Fibroblast of pulmonary artery (primary cell): ENCODE data around the gene TMPRSS3.

Experiments
- DNase-seq: peaks from one replicate; pipeline ENCODE4 v3.0.0-alpha.2; 2010; ENCODE audit warnings: low read depth
- H3K4me3 ChIP-seq: replicated peaks from 2 replicates; pipeline ENCODE4 v1.5.1; 2011; ENCODE audit warnings: low read depth, mild to moderate bottlenecking, control low read depth, low read length, moderate library complexity
- TF ChIP-seq, protein P1 (sequence below): IDR thresholded peaks from 2 replicates; pipeline ENCODE4 v1.5.1; 2011; ENCODE audit warnings: mild to moderate bottlenecking, control low read depth, low read length, inconsistent platforms; ENCODE audit errors: missing control alignments

TMPRSS3 gene

GRCh38 chr21:42357307-42357706, 38.5 kb downstream of the TMPRSS3 start:
- no peak overlapping the region for H3K4me3 ChIP-seq
- DNase-seq: no peak
- TF ChIP-seq, protein P1, sequence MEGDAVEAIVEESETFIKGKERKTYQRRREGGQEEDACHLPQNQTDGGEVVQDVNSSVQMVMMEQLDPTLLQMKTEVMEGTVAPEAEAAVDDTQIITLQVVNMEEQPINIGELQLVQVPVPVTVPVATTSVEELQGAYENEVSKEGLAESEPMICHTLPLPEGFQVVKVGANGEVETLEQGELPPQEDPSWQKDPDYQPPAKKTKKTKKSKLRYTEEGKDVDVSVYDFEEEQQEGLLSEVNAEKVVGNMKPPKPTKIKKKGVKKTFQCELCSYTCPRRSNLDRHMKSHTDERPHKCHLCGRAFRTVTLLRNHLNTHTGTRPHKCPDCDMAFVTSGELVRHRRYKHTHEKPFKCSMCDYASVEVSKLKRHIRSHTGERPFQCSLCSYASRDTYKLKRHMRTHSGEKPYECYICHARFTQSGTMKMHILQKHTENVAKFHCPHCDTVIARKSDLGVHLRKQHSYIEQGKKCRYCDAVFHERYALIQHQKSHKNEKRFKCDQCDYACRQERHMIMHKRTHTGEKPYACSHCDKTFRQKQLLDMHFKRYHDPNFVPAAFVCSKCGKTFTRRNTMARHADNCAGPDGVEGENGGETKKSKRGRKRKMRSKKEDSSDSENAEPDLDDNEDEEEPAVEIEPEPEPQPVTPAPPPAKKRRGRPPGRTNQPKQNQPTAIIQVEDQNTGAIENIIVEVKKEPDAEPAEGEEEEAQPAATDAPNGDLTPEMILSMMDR: no peak

- DNase-seq: no peak
- TF ChIP-seq, protein P1: no peak
- H3K4me3 ChIP-seq: no peak overlapping the region
Measured at GRCh38 chr21:42356650-42357049, 39.2 kb downstream of the TMPRSS3 start.

DNA sequence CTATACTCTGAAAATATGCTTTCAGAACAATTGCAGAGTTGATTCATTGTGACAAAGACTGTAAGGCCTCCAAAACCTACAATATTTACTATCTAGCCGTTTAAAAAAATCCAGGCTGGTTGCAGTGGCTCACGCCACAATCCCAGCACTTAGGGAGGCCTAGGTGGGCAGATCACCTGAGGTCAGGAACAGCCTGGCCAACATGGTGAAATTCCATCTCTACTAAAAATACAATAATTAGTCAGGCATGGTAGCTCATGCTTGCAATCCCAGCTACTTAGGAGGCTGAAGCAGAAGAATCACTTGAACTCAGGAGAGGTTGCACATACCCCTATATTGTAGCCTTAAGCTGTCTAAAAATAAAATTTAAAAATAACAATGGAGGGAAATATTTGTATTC, 39.8 kb downstream of the TMPRSS3 start:
- TF ChIP-seq, protein P1: no peak
- no peak for DNase-seq
- H3K4me3 ChIP-seq: no peak overlapping the region

GRCh38 chr21:42353623-42354022, 42.2 kb downstream of the TMPRSS3 start:
- DNase-seq: no peak
- no peak overlapping the region for H3K4me3 ChIP-seq
- TF ChIP-seq, protein P1: no peak

GRCh38 chr21:42352441-42353095, 43.3 kb downstream of the TMPRSS3 start:
- TF ChIP-seq, protein P1: no peak
- no peak overlapping the region for H3K4me3 ChIP-seq
- DNase-seq: no peak

- no peak overlapping the region for H3K4me3 ChIP-seq
- no peak for DNase-seq
- TF ChIP-seq, protein P1: no peak
Measured at GRCh38 chr21:42351626-42352440, 44.0 kb downstream of the TMPRSS3 start.
